PC-3 (cell line): ENCODE measurements around the gene NANOGP8.

Experiments
- CTCF ChIP-seq: fragments of 300-600 bp; sonication (generic); conservative IDR thresholded peaks from 2 replicates; pipeline ENCODE4 v1.5.1; 2017; ENCODE audit warnings: antibody characterized with exemption, low read depth, mild to moderate bottlenecking, low read length
- EZH2 ChIP-seq: fragments of 300-600 bp; sonication (generic); IDR thresholded peaks from one replicate; pipeline ENCODE4 v1.6.1; 2017; ENCODE audit warnings: antibody characterized with exemption, mild to moderate bottlenecking, low read length; ENCODE audit not compliant: unreplicated experiment
- EZH2phosphoT487 ChIP-seq: fragments of 300-600 bp; sonication (generic); IDR thresholded peaks from 2 replicates; pipeline ENCODE4 v1.6.1; 2018; ENCODE audit warnings: mild to moderate bottlenecking, antibody characterized with exemption, low read length, borderline replicate concordance

- TF ChIP-seq CTCF: no peak
- TF ChIP-seq EZH2phosphoT487: no peak
- no peak for TF ChIP-seq EZH2
Measured at GRCh38 chr15:35088329-35088728, 3.2 kb upstream of the NANOGP8 start.
